Hepatocyte (in vitro differentiated cells): ENCODE results near the gene RBFOX1.

Experiments
- CTCF ChIP-seq: fragments of 200-600 bp; sonication (generic); IDR thresholded peaks from 2 replicates; pipeline ENCODE4 v1.5.1; 2016; ENCODE audit warnings: antibody characterized with exemption, mild to moderate bottlenecking; ENCODE audit not compliant: poor library complexity
- EZH2 ChIP-seq: fragments of 200-600 bp; sonication (generic); IDR thresholded peaks from 2 replicates; pipeline ENCODE4 v1.6.1; 2016; ENCODE audit warnings: antibody characterized with exemption, mild to moderate bottlenecking, borderline replicate concordance

GRCh38 chr16:7705885-7706284, 373.2 kb downstream of the RBFOX1 start:
- TF ChIP-seq CTCF (no peak), EZH2 (no peak)
